ENCODE measurements around the gene GSTA4.

Gene GSTA4

GRCh38 chr6:53029257-53029656, 34.2 kb upstream of the GSTA4 start:
- Histone ChIP-seq H3F3A (ENCODE audit: insufficient read depth) (no peaks in the 10 kb centered on the region), H2AFZ (ENCODE audit: low read depth, low read length, severe bottlenecking) (no peak overlapping the region), H3K79me2 (ENCODE audit: insufficient read depth, low read length) (no peaks in the 10 kb centered on the region), H3K27me3 (ENCODE audit: low read length) (no peaks in the 10 kb centered on the region), H3K4me2 (ENCODE audit: low read depth, low read length, poor library complexity, severe bottlenecking) (no peak overlapping the region), H3K27ac (ENCODE audit: low read depth, low read length) (no peak overlapping the region), H3K9me3 (ENCODE audit: insufficient read depth, low read length) (no peaks in the 10 kb centered on the region), H3K4me3 (ENCODE audit: insufficient read depth, low read length, poor library complexity, severe bottlenecking) (no peak overlapping the region), H3K36me3 (ENCODE audit: low read length) (no peaks in the 10 kb centered on the region), H4K20me1 (ENCODE audit: low read depth, low read length) (no peaks in the 10 kb centered on the region), H3K9me2 (replicated peaks; ENCODE audit: insufficient read depth, low read length) (no peaks in the 10 kb centered on the region), H3K9ac (ENCODE audit: low read length) (no peak overlapping the region)
- no peak for TF ChIP-seq CTCF (IDR thresholded peaks at IDR 0.05; ENCODE audit: insufficient read depth, low read length, poor library complexity, severe bottlenecking)
- no peak for TF ChIP-seq EZH2phosphoT487 (conservative IDR thresholded peaks at IDR 0.05; ENCODE audit: low read length)

GRCh38 chr6:53028467-53028866, 33.4 kb upstream of the GSTA4 start:
- no peaks in the 10 kb centered on the region for H3K79me2 ChIP-seq (ENCODE audit: insufficient read depth, low read length)
- no peak for TF ChIP-seq EZH2phosphoT487 (conservative IDR thresholded peaks at IDR 0.05; ENCODE audit: low read length)

GRCh38 chr6:53027131-53027718, 32.1 kb upstream of the GSTA4 start:
- H3K9me2 ChIP-seq (replicated peaks; ENCODE audit: insufficient read depth, low read length), result no peaks in the 10 kb centered on the region
- no peaks in the 10 kb centered on the region for H3K36me3 ChIP-seq (ENCODE audit: low read length)
- H4K20me1 ChIP-seq (ENCODE audit: low read depth, low read length), result no peaks in the 10 kb centered on the region
- no peak overlapping the region for H3K4me2 ChIP-seq (ENCODE audit: low read depth, low read length, poor library complexity, severe bottlenecking)
- no peak for TF ChIP-seq CTCF (IDR thresholded peaks at IDR 0.05; ENCODE audit: insufficient read depth, low read length, poor library complexity, severe bottlenecking)
- TF ChIP-seq EZH2phosphoT487 (conservative IDR thresholded peaks at IDR 0.05; ENCODE audit: low read length), result no peak
- H2AFZ ChIP-seq (ENCODE audit: low read depth, low read length, severe bottlenecking), result no peak overlapping the region
- no peak overlapping the region for H3K27ac ChIP-seq (ENCODE audit: low read depth, low read length)
- no peak overlapping the region for H3K4me3 ChIP-seq (ENCODE audit: insufficient read depth, low read length, poor library complexity, severe bottlenecking)
- H3K27me3 ChIP-seq (ENCODE audit: low read length), result no peaks in the 10 kb centered on the region
- H3K9me3 ChIP-seq (ENCODE audit: insufficient read depth, low read length), result no peaks in the 10 kb centered on the region
- no peak overlapping the region for H3K9ac ChIP-seq (ENCODE audit: low read length)
- H3K79me2 ChIP-seq (ENCODE audit: insufficient read depth, low read length), result no peaks in the 10 kb centered on the region
- H3F3A ChIP-seq (ENCODE audit: insufficient read depth), result no peaks in the 10 kb centered on the region

More at GRCh38 chr6:53028467-53028866, 33.4 kb upstream of the GSTA4 start:
- H3K9ac ChIP-seq (ENCODE audit: low read length), result no peak overlapping the region
- no peaks in the 10 kb centered on the region for H4K20me1 ChIP-seq (ENCODE audit: low read depth, low read length)
- no peak overlapping the region for H3K4me3 ChIP-seq (ENCODE audit: insufficient read depth, low read length, poor library complexity, severe bottlenecking)
- H3K9me3 ChIP-seq (ENCODE audit: insufficient read depth, low read length), result no peaks in the 10 kb centered on the region
- H3F3A ChIP-seq (ENCODE audit: insufficient read depth), result no peaks in the 10 kb centered on the region
- H3K36me3 ChIP-seq (ENCODE audit: low read length), result no peaks in the 10 kb centered on the region
- no peak overlapping the region for H3K4me2 ChIP-seq (ENCODE audit: low read depth, low read length, poor library complexity, severe bottlenecking)
- no peaks in the 10 kb centered on the region for H3K9me2 ChIP-seq (replicated peaks; ENCODE audit: insufficient read depth, low read length)
- no peak overlapping the region for H3K27ac ChIP-seq (ENCODE audit: low read depth, low read length)
- no peaks in the 10 kb centered on the region for H3K27me3 ChIP-seq (ENCODE audit: low read length)
- no peak overlapping the region for H2AFZ ChIP-seq (ENCODE audit: low read depth, low read length, severe bottlenecking)

GRCh38 chr6:53026526-53026925, 31.4 kb upstream of the GSTA4 start:
- Histone ChIP-seq H3K27me3 (ENCODE audit: low read length) (no peaks in the 10 kb centered on the region), H3K9me3 (ENCODE audit: insufficient read depth, low read length) (no peaks in the 10 kb centered on the region), H3K4me2 (ENCODE audit: low read depth, low read length, poor library complexity, severe bottlenecking) (no peak overlapping the region), H3K9ac (ENCODE audit: low read length) (no peak overlapping the region), H2AFZ (ENCODE audit: low read depth, low read length, severe bottlenecking) (no peak overlapping the region), H3F3A (ENCODE audit: insufficient read depth) (no peaks in the 10 kb centered on the region), H3K27ac (ENCODE audit: low read depth, low read length) (no peak overlapping the region), H3K9me2 (replicated peaks; ENCODE audit: insufficient read depth, low read length) (no peaks in the 10 kb centered on the region), H3K79me2 (ENCODE audit: insufficient read depth, low read length) (no peaks in the 10 kb centered on the region), H3K4me3 (ENCODE audit: insufficient read depth, low read length, poor library complexity, severe bottlenecking) (no peak overlapping the region), H4K20me1 (ENCODE audit: low read depth, low read length) (no peaks in the 10 kb centered on the region), H3K36me3 (ENCODE audit: low read length) (no peaks in the 10 kb centered on the region)
- TF ChIP-seq EZH2phosphoT487 (conservative IDR thresholded peaks at IDR 0.05; ENCODE audit: low read length), result no peak
- TF ChIP-seq CTCF (IDR thresholded peaks at IDR 0.05; ENCODE audit: insufficient read depth, low read length, poor library complexity, severe bottlenecking), result no peak
